HG02870 (cell line): ENCODE data around the gene CRYBG2.
"Not testable (repeated sequence)": the region's sequence is repeated elsewhere in the genome, so short reads cannot be mapped to it uniquely, and the experiment has no call there.

ENCODE experiments used
- ATAC-seq: cut with Tn5 transposase; IDR thresholded peaks from one replicate; pipeline ENCODE4 v1.9.1; 2021; ENCODE audit warnings: mild to moderate bottlenecking, moderate library complexity; ENCODE audit not compliant: unreplicated experiment

The CRYBG2 gene

DNA sequence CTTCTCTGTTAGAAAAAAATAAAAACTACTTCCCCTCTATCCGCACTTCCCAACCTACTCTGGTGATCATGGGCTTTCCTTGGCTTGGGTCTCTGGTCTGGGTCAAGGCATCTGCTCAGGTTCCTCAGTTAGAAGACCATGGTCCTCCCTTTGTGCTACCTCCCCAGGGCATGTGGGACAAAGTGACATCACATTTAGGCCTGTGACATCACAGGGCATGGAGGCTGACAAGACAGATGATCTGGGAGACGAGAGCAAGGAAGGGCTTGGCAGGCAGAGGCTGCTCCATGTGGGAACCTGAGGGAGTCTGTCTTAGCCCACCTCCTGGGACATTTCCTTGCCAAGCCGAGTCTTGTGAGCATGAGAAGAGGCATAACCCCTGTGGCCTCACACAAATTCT, 18.7 kb upstream of the CRYBG2 start, which contains the start of gene ZNF683:
TSS of gene ZNF683 (minus strand) at position 140 of the 400 bp plus-strand sequence. CDS start 4,179 bp downstream, outside the sequence.
- not testable (repeated sequence) for ATAC-seq

DNA sequence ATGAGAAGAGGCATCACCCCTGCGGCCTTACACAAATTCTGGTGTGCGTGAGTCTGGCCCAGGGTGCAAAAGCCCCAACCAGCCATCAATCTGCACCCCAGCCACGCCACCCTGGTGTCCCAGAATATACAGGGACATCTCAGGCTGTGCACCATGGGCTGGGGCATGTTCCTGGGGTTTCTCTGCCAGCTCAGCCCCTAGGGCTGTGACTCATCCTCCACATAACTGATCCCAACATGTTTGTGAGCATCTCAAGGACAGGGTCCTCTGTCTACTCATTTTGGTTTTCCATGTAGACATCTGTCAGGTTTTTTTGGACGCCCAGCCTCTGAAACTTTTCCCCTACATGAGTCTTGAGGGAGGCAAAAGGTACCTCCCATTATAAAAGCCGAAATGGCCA, 18.1 kb upstream of the CRYBG2 start:
- no peak for ATAC-seq

DNA sequence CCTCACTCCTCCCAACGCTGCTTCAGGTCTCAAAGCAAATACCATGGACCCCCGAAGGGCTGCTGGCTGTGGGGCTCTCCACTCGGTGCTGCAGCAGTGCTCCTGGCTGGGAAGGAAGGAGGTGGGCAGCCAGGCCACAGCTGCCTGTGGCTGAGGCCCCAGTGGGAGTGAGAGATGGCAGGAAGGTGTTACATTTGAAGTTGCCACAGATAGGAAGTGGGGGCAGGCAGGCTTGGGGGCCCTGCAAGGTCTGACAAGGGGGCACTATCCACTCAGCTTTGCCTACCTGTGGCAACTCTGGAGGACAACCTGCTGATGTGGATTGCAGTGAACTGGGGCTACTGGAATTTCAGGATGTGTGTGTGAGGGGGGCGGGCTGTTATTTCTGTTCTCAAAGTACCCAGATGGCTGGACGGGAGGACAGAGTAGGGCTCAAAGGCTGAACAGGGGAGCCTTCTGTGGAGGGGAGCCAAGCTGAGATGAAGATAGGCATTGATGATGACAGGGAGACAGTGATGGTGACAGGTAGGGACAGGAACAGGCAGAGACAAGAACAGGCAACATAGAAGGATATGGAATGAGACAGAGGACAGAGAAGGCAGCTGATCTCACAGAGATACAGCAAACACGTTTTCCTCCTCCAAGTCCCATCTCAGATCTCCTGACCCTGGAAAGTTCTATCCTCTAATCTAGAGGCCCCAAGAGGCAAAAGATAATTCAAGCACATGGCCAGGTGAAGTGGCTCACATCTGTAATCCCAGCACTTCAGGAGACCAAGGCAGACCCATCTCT, 16.9 kb upstream of the CRYBG2 start:
- ATAC-seq = no peak

DNA sequence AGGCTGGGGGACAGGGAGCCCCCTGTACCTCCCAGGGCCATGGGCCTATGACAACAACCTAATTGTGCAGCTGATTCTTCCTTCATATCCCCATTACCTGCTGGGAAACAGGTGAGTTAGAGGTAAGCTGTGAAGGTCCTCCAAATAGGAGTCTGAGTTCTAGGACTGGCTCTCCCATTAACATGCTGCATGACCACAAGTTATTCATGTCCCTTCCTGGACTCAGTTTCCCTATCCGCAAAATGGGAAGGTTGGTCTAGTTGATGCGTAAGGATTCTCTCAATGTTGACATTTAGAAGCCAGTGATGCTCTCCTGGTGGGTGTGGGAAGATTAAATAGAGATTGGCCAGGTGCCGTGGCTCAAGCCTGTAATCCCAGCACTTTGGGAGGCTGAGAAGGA, 14.6 kb upstream of the CRYBG2 start:
- no peak for ATAC-seq

DNA sequence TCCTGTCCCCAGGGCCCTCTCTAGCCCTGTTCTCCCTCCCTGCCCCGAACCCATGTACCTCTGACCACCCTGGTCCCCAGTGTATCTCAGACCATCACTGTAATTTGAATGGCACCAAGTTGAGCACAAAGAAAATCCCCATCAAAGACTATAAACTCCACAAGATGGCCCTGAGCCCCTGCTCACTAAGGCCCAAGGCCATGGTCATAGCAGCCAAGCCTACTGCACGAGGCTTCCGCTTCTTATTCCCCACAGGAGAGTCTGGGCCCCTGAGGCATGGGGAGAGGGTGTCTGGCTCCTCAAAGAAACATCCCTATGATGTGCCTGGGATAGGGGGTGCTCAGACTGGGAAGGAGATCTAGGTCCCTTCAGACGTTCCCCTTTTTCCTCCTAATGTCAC, 14.1 kb upstream of the CRYBG2 start:
- no peak for ATAC-seq

DNA sequence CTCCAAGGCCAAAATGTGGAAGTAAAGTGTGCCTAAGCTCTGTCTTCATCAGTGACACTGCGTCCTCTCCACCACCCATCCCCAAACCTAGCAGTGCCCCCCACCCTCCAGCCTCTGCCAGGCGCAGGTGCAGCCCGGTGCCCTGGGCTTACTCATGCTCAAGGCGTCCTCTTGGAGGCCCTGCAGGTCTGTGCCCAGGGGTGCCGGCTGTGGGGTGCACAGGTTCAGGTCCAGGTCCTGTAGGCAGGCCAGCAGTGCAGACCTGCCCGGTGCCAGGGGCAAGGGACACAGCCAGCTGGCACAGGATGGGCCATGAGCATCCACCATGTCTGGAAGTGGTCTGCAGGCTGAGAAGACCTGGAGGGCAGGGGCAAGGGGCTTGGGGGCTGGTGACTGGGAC, 13.5 kb upstream of the CRYBG2 start:
- no peak for ATAC-seq

DNA sequence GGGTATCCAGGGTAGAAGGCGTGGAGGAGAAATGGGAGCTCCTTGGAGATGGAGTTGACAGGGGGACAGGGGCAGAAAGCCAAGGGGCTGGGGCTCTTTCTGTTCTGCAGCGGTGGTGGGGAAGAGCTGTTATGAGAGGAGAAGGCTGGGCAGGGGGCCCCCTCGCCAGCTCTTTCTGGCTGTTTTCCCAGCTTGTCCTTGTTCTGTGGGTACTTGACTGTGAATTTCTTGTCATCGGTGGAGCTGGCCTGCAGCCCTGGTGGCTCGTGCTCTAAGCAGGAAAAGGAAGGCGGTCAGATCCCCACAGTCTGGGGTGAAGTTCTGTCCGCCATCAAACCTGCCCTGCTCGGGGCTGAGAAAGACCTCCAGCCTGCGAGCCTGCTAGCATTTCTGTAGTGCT, 11.0 kb upstream of the CRYBG2 start:
- no peak for ATAC-seq

DNA sequence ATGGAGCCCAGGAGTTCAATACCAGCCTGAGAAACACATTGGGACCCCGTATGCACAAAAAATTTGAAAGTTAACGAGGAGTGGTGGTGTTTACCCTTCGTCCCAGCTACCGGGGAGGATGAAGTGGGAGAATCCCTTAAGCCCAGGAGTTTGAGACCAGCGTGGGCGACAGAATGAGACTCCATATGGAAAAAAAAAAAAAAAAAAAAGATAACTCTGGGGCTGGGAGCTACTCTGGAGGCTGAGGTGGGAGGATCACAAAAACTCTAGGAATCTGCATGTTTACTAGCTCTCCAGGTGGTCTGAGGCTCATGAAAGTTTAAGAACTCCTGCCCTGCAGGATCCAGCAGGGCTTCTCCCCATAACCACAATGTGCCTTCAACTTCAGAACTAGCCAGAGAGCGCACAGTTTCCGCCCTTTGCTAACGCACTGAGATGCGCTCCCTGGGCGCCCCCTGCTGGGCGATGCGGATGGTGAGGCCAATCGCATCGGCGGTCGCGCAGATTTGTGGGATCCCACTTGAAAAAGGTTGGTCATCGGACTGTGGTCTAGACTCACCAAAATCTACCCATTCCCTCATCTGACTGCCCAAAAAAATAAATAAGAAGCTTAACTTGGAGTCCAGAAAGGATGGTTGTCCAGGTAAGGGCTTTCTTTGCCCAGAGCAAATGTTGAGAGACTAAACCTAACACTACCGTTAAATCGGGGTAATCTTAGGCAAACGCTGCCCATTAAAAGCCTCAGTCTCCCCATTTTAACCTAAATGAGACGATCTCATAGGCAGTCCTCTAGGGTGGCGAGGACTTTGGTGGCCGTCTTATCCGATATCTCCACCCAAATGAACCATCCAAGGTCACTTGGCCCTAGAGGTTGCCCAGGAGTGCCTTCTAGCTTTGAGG, 9.9 kb upstream of the CRYBG2 start:
- no peak for ATAC-seq

DNA sequence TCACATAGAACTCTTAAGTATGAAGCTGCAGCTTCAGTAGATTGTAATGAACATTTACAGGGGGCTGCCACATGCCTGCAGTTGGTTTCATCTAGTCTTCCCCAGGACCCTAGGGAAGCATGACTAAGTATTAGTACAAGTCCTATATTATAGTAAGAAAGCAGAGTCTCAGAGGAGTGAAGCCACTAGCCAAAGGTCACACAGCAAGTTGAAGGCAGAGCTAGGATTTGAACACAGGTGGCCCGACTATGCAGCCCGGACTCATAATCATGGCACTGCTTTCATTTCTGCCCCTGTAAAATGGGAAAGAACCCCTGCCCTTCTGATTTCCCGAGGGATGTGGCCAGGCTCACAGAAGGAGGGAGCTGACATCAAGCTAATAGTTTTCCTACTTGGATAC, 8.4 kb upstream of the CRYBG2 start:
- ATAC-seq = no peak

DNA sequence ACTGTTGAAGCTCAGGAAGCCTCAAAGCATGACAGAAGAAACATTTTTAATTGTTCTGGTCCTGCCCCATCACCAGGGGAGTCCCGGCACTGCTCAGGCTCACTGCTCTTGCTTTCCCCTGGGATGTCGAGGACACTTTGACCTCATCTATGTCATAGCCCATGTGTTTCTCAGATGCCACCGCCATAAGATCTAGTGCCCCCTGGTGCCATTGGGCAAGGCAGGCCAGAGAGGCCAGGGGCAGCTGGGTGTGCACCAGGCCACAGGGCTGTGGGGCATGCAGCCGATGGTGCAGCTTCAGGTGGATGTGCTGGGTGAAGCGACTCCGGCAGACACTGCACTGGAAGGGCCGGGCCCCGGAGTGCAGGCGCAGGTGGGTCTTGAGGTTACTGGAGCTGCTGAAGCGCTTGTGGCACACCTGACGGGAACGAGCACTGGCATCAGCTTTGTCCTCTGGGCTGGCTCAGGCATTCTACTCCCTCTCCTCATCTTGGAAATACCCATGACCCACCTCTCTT, 7.7 kb upstream of the CRYBG2 start:
- no peak for ATAC-seq

DNA sequence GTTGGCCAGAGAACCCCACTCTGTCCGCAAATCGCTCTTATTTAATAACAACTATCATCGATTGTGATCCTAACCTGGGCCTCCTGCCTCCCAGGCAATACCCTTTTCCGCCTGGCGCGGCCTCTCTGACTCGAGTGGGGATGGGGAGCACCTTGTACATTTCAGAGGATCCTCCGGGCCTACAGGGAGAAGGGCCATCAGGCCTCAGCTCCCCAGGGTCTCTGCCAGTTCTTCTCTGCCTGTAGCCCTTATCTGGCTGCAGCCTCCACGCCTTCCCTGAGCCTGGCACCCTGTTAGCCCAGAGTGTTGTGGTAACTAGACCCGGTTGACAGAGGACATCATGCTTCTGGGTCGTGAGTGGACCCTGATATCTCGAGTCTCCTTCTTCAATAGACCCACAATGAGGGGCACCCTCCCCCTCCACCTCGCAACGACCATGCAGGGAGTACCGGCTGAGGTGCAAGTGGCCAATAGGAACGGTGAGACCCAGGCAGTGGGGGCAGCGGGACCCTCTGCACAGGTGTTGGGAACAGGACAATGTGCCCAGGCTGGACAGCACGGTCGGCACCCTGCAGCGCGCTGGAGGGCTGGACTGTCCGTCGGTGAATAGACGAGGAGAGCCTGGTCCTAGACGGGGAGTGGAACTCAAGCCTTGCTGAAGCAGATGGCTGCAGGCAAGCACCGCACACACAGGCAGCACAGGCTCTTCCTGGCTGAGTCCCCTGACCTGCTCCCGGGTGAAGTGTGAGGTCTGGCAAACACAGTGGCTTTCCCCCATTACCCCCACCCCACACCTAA, 7.1 kb upstream of the CRYBG2 start:
- no peak for ATAC-seq

DNA sequence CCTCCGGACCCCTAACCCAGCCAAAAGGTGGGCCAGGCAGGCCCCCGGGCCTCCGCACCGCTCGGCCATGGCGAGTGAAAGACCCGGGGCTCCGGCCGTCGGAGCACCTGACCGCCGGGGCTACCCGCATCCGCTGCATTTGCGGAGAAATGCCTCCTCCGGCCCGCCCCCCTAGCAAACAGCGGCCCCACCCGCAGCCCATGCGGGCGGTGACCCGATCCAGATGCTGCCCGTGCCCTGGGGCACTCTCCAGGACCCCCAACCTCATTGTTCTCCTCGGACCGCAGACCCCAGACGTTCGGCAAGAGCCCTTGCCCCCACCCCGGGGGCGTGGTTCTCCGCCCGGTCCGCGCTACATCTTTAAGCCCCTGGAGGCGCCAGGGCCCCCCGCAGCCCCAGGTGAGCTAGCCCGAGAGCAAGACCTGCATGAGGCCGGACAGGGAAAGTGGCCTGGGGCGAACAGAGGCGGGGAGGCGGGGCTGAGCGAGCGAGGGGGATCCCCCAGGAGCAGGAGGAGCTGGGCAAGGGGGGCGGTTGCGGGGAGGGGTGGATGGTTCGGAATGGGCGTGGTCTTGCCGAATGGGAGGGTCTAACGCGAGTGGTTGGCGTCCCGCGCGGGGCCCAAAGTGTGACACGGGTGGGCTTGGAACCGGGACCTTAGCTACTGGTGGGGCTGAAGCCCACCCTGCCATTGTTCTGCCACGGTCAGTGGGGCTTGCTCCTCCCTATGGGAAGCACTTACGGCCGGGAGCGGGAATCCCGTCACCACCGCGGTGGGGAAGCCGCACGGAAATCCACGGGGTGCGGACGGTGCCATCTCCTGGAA, 6.3 kb upstream of the CRYBG2 start:
- ATAC-seq = no peak

DNA sequence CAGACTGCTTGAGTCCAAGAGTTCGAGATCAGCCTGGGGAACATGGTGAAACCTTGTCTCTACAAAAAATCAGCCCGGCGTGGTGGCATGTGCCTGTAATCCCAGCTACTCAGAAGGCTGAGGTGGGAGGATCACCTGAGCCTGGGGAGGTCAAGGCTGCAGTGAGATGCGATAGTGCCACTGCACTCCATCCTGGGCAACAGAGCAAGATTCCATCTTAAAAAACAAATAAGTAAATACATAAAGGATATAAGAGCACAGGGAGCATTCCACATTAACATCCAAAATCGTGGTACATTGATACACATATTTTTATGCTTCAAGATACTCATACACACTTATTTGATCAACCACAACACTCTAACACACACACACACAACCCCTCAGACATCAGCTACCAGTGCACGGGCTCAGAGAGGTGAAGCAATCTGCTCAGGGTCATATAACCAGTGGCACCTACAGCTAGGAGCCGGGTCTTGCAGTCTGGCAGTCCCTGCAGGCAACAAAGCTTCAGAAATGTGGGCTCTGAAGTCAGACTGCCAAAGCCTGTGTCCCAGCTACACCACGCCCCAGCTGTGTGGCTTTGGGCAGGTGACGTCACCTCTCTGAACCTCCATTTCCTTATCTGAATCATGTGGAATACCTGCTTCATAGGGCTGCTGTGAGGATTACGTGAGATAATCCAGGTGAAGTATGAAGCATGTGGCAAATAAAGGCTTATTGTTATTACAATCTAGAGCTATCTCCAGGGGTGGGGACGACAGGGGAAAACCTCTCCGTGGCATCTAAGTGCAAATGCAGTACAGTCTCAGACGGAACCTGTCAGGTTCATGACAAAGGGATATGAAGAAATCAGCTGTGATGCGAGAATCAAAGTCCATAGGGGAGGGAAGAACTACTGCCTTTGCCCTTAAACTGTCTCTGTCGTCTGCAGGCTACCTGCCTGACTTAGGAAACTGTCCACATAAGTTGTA, 4.8 kb upstream of the CRYBG2 start:
- ATAC-seq = no peak

DNA sequence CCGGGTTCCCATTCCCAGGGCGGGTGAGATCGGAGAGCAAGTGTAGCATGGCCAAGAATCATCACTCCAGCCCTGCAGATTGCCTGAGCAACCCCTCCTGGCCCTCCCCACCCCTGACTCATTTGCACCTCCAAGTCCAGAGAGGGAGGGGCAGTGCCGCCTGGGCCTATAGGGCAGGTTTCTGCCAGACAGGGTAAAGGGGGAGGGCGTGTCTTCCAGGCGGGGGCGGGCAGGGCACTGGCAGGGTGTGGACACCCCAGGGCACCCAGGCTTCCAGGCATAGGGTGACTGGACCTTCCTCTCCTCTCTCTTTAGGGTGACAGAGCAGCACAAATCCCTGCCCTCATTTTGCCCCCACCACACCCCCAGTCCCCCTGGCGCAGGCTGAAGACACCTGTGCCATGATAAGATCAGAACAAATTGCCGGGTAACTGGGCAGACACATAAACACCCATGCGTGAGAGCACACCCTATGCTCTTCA, 3.2 kb upstream of the CRYBG2 start:
- no peak for ATAC-seq

DNA sequence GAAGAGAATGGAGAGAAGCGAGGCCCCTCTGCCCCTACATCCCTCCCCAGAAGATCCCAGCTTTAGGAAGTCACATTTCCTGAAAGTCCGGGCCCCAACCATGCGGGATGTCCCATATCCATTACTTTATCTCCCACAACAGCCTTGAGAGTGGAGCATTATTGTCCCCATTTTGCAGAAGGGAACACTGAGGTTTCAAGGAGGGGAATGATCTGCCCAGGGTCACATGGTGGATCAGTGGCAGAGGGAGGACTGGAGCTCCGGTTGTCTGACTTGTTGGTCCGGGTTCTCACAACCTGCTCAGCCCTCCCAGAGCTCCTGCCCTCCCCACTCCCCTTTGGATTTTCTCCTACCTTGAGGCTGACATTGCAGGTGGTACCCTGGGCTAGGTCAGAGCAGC, 2.2 kb upstream of the CRYBG2 start:
- ATAC-seq = no peak

DNA sequence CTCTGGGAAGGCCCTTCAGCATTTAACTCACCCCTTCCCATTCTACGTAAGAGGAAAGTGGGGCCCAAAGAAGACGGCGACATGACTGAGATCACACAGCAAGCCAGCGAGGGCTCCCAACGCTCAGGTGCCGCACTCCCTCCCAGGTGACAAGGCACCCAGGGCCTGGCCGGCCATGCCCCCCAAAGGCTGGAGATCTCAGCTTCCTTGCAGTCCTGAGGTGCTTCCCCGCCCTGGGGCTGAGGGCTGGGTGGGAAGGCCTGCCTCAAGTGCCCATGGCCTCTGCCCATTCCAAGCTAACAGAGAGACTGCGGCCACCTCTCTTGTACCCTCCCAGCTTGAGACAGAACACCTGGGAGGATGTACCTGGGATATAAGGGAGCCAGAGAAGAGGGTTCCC, 1.0 kb upstream of the CRYBG2 start:
- no peak for ATAC-seq

DNA sequence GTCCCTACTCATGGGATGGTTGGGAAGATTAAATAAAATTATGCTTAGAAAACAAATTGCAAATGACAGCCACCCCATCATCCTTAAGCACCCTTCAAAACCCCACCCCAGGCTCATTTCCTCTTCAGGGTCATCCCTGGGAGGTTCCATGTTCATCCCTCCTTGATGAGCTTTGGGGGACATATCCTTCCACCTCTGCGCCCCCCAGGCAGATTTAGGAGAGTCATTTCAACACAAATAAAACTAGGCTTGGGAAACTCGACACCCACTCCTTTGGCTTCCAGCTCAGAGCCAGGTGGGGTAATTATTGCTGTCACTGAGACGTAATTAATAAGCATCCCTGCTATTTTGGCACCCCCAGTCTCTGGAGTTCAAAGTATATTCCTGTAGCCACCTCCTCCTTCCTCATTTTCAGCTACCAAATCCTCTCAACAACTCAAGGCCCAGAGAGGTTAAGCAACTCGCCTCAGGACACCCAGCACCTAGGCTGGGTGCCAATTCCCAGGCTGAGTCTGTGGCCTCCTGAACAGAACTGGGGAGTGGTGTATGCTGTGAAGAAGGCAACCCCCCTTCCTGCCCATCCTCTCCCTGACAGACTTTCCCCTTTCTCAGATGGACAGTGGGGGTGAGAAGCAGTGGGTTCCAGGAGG, 595 bp downstream of the CRYBG2 start:
- no peak for ATAC-seq

DNA sequence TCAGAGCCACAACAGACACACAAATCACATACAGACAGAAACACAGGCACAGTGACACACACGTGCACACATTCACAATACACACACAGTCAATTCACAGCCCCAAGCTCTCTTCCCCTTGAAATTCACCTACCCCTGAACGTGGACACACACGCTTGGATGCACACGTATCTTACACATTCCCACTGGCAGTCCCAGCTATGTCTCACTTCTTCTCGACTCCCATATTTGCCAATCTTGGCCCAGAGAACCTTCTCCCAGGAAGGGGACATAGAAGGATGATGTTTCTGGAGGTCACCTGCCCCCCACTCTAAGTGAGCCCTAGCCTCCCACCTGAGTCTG, 1.6 kb downstream of the CRYBG2 start:
- ATAC-seq = no peak
